Neural cell (in vitro differentiated cells): ENCODE data around the gene STX19. TPM values are rescaled to one million over a fixed set of nuclear protein-coding genes. Genes with fewer than 3 reads are reported as not detected.

Experiments used
- H2AFZ ChIP-seq: fragments of 200-600, 300-800 bp; sonication (generic), shearing (Covaris generic); 2 replicates; pipeline ENCODE4 v1.6.0; 2014; ENCODE audit warnings: low read depth, mild to moderate bottlenecking, antibody characterized with exemption, low read length, moderate library complexity
- H3F3A ChIP-seq: fragments of 200-600 bp; shearing (Covaris generic); 2 replicates; pipeline ENCODE4 v1.6.1; 2016; ENCODE audit warnings: mild to moderate bottlenecking, moderate library complexity, mixed read lengths, antibody characterized with exemption, low read length; ENCODE audit not compliant: insufficient read depth, poor library complexity, severe bottlenecking
- H3K27ac ChIP-seq: fragments of 200-600, 300-800 bp; sonication (generic), shearing (Covaris generic); 2 replicates; pipeline ENCODE4 v1.5.1; 2014; ENCODE audit warnings: mild to moderate bottlenecking, low read length, moderate library complexity
- H3K27me3 ChIP-seq: fragments of 300-800, 200-600 bp; sonication (generic), shearing (Covaris generic); 2 replicates; pipeline ENCODE4 v1.6.0; 2014; ENCODE audit warnings: mild to moderate bottlenecking, low read depth, low read length, moderate library complexity; ENCODE audit not compliant: insufficient read depth
- H3K36me3 ChIP-seq: fragments of 300-800, 200-600 bp; sonication (generic), shearing (Covaris generic); 2 replicates; pipeline ENCODE4 v1.5.1; 2014; ENCODE audit warnings: mild to moderate bottlenecking, antibody characterized with exemption, low read length, moderate library complexity; ENCODE audit not compliant: insufficient read depth
- H3K4me2 ChIP-seq: fragments of 300-800, 200-600 bp; sonication (generic), shearing (Covaris generic); 2 replicates; pipeline ENCODE4 v1.6.0; 2014; ENCODE audit warnings: mild to moderate bottlenecking, low read length
- H3K4me3 ChIP-seq: fragments of 300-800, 200-600 bp; sonication (generic), shearing (Covaris generic); 2 replicates; pipeline ENCODE4 v1.5.1; 2014; ENCODE audit warnings: mild to moderate bottlenecking, low read length, moderate library complexity
- H3K79me2 ChIP-seq: fragments of 200-600 bp; shearing (Covaris generic); replicated peaks from 2 replicates; pipeline ENCODE4 v1.6.0; 2014; ENCODE audit warnings: mild to moderate bottlenecking, low read length, moderate library complexity; ENCODE audit not compliant: insufficient read depth
- H3K9ac ChIP-seq: fragments of 300-800, 200-600 bp; sonication (generic), shearing (Covaris generic); 2 replicates; pipeline ENCODE4 v1.6.1; 2016; ENCODE audit warnings: mild to moderate bottlenecking, low read length, mixed read lengths
- H3K9me2 ChIP-seq: fragments of 200-600 bp; shearing (Covaris generic); 2 replicates; pipeline ENCODE4 v1.6.1; 2016; ENCODE audit warnings: mild to moderate bottlenecking, low read length, mixed read lengths; ENCODE audit not compliant: insufficient read depth
- H3K9me3 ChIP-seq: fragments of 200-600, 300-800 bp; sonication (generic), shearing (Covaris generic); 2 replicates; pipeline ENCODE4 v1.6.1; 2016; ENCODE audit warnings: mild to moderate bottlenecking, mixed run types, low read length, moderate library complexity, mixed read lengths
- H4K20me1 ChIP-seq: fragments of 200-600 bp; shearing (Covaris generic); 2 replicates; pipeline ENCODE4 v1.6.1; 2016; ENCODE audit warnings: mild to moderate bottlenecking, mixed run types; ENCODE audit not compliant: insufficient read depth
- EP300 ChIP-seq: fragments of 450-650 bp; conservative IDR thresholded peaks from 2 replicates; pipeline ENCODE4 v1.6.1; 2014; ENCODE audit warnings: antibody characterized with exemption, mild to moderate bottlenecking, moderate library complexity; ENCODE audit not compliant: poor library complexity, severe bottlenecking
- EZH2 ChIP-seq: fragments of 200-600, 300-800 bp; shearing (Covaris generic), sonication (generic); IDR thresholded peaks from 2 replicates; pipeline ENCODE4 v1.6.1; 2014; ENCODE audit warnings: antibody characterized with exemption, low read length, borderline replicate concordance, mild to moderate bottlenecking; ENCODE audit not compliant: insufficient read depth, poor library complexity, severe bottlenecking
- MXI1 ChIP-seq: fragments of 450-650 bp; conservative IDR thresholded peaks from 2 replicates; pipeline ENCODE4 v1.6.1; 2014; ENCODE audit warnings: antibody characterized with exemption, mild to moderate bottlenecking; ENCODE audit not compliant: poor library complexity, severe bottlenecking
- POLR2AphosphoS5 ChIP-seq: IDR thresholded peaks from 2 replicates; pipeline ENCODE4 v1.6.1; 2012
- RAD21 ChIP-seq: fragments of 450-650 bp; conservative IDR thresholded peaks from 2 replicates; pipeline ENCODE4 v1.6.1; 2014; ENCODE audit warnings: antibody characterized with exemption, mild to moderate bottlenecking, moderate library complexity
- SMC3 ChIP-seq: fragments of 450-650 bp; conservative IDR thresholded peaks from 2 replicates; pipeline ENCODE4 v1.6.1; 2014; ENCODE audit warnings: antibody characterized with exemption, mild to moderate bottlenecking, moderate library complexity; ENCODE audit not compliant: poor library complexity
- TAF1 ChIP-seq: IDR thresholded peaks from 2 replicates; pipeline ENCODE4 v1.6.1; 2012; ENCODE audit warnings: low read depth
- polyA minus RNA-seq: library from RNA; depleted of rRNA, polyadenylated mRNA; stranded (reverse); fragments of >200 nt; gene quantifications from 2 replicates; pipeline ENCODE4 v1.2.3, GENCODE V29; 2014
- polyA plus RNA-seq: library from polyadenylated mRNA; depleted of rRNA; stranded (reverse); fragments of >200 nt; gene quantifications from 2 replicates; pipeline ENCODE4 v1.2.3, GENCODE V29; 2014
- TF ChIP-seq, protein P1 (sequence below): fragments of 450-650 bp; IDR thresholded peaks from 2 replicates; pipeline ENCODE4 v1.5.1; 2014; ENCODE audit warnings: antibody characterized with exemption, mild to moderate bottlenecking, moderate library complexity; ENCODE audit not compliant: poor library complexity, severe bottlenecking

Gene STX19, protein sequence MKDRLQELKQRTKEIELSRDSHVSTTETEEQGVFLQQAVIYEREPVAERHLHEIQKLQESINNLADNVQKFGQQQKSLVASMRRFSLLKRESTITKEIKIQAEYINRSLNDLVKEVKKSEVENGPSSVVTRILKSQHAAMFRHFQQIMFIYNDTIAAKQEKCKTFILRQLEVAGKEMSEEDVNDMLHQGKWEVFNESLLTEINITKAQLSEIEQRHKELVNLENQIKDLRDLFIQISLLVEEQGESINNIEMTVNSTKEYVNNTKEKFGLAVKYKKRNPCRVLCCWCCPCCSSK
- polyA plus RNA-seq = not detected in 2 replicates
- polyA minus RNA-seq = not detected in 2 replicates

DNA sequence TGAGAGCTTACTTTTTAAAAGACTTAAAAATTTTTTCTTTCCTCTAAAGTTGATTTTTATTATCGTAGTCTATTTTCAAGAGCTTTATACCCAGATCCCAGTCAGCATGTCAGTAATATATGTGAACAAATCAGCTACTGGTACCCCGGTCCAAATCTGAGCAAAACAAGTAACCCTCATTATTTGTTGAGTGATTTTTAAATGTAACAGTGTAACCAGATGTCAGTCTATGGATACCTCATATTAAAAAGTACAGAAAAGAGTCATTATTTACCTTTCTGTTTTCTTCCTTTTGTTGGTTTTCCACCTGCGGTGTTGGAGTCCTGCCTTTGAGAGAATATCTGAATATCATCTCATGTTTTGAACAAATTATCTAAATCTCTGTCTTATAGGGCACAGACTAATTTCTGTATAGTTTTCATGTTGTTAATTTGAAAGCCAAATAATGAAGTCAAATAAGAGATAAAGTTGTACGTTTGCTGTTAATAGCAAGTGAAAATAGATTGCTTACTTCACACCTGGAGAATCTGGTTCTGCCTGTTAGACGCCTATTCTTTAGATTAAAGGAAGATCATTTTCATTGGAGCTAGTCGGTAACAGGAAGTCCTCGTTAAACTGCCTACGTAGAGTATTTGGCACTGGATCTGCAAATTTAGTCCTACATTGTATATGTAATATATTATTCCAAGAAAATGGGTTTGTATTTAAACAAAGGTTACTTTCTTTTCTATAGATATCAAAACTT lies at the start of gene STX19:
TSS of gene STX19 (minus strand) at position 505 of the 745 bp plus-strand sequence. CDS start 13,328 bp downstream, outside the sequence.
- Histone ChIP-seq H3K27ac (no peak within 1 kb of the TSS), H4K20me1 (no peaks in the 10 kb centered on the region), H3K27me3 (no peaks in the 10 kb centered on the region), H3K9ac (no peak within 1 kb of the TSS), H3K4me3 (no peak within 1 kb of the TSS), H3K4me2 (no peak within 1 kb of the TSS), H3K9me3 (no peaks in the 10 kb centered on the region), H2AFZ (no peak within 1 kb of the TSS), H3K36me3 (no peaks in the 10 kb centered on the region), H3K9me2 (no peaks in the 10 kb centered on the region), H3K79me2 (no peaks in the 10 kb centered on the region), H3F3A (no peaks in the 10 kb centered on the region)
- TF ChIP-seq MXI1 = no peak
- TF ChIP-seq, protein P1, sequence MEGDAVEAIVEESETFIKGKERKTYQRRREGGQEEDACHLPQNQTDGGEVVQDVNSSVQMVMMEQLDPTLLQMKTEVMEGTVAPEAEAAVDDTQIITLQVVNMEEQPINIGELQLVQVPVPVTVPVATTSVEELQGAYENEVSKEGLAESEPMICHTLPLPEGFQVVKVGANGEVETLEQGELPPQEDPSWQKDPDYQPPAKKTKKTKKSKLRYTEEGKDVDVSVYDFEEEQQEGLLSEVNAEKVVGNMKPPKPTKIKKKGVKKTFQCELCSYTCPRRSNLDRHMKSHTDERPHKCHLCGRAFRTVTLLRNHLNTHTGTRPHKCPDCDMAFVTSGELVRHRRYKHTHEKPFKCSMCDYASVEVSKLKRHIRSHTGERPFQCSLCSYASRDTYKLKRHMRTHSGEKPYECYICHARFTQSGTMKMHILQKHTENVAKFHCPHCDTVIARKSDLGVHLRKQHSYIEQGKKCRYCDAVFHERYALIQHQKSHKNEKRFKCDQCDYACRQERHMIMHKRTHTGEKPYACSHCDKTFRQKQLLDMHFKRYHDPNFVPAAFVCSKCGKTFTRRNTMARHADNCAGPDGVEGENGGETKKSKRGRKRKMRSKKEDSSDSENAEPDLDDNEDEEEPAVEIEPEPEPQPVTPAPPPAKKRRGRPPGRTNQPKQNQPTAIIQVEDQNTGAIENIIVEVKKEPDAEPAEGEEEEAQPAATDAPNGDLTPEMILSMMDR = no peak
- TF ChIP-seq EZH2 = no peak
- TF ChIP-seq EP300 = no peak
- no peak for TF ChIP-seq TAF1
- TF ChIP-seq POLR2AphosphoS5 = no peak

DNA sequence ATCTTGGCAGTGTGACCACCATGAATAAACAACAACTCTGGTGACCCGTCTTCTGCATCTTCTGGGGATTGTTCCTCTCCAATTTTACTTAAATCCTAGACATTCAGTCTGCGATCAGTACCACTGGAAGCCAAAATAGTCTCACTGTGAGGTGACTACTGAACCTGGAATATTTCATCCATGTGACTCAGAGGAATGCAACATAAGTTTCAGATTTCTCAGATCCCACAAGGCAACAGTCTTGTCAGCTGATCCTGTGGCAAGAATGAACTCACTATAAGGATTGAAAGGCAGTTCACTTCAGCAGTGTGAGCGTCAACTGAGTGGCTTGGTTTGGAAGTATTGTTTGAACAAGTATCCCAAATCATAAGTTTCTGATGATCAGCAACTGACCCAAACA lies 47.7 kb upstream of the STX19 start:
- Histone ChIP-seq H3F3A (no peaks in the 10 kb centered on the region), H3K4me2 (no peak overlapping the region)

DNA sequence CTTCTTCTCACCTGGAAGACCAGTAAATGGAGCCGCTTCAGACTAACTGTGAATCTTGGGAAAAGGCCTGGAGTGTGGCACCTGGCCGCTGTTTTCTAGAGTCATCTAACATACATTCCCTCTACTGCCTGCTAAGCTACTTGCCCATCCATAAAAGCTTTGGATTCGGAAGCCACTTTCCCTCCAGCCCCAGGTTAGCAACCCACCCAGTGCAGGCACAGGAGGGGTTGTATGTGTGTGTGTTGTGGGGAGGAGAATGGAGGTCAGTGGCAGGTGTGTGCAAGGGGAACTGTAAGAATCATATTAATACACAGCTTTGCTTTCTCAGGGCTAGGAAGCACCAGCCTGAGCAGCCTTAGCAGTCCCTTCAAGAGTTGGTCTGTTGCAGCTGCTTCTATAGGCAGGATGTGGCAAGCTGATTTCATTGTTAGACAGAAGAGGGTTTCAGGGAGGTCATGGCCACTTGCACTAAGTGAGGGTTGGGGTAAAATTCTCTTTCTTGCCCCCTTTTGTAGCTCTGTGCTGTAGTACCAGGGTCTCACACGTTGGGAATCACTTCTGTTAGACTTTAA lies 43.4 kb upstream of the STX19 start:
- Histone ChIP-seq H3K36me3 (peaks cover 5% of the 10 kb centered on the region), H3K9me2 (no peaks in the 10 kb centered on the region), H4K20me1 (no peaks in the 10 kb centered on the region), H3K79me2 (peaks cover 6% of the 10 kb centered on the region), H3K9ac (no peak overlapping the region), H2AFZ (no peak overlapping the region), H3K27ac (no peak overlapping the region), H3K4me3 (no peak overlapping the region), H3K9me3 (no peaks in the 10 kb centered on the region), H3K27me3 (no peaks in the 10 kb centered on the region), H3F3A (no peaks in the 10 kb centered on the region), H3K4me2 (no peak overlapping the region)
- no peak for TF ChIP-seq MXI1
- TF ChIP-seq EZH2 = no peak
- TF ChIP-seq SMC3 = no peak
- no peak for TF ChIP-seq RAD21

More for the DNA sequence above, 47.7 kb upstream of the STX19 start:
- no peaks in the 10 kb centered on the region for H3K36me3 ChIP-seq
- no peaks in the 10 kb centered on the region for H4K20me1 ChIP-seq
- H2AFZ ChIP-seq = no peak overlapping the region
- no peaks in the 10 kb centered on the region for H3K9me3 ChIP-seq
- H3K9ac ChIP-seq = no peak overlapping the region
- H3K4me3 ChIP-seq = no peak overlapping the region
- H3K27me3 ChIP-seq = no peaks in the 10 kb centered on the region
- TF ChIP-seq TAF1 = no peak
- TF ChIP-seq SMC3 = no peak
- no peak for TF ChIP-seq EP300
- H3K9me2 ChIP-seq = no peaks in the 10 kb centered on the region
- no peak overlapping the region for H3K27ac ChIP-seq
- H3K79me2 ChIP-seq = no peaks in the 10 kb centered on the region
